ENCODE measurements around the gene SCRT2.

GRCh38 chr20:637559-637958 lies 38.0 kb downstream of the SCRT2 start:
- TF ChIP-seq CTCF (IDR thresholded peaks at IDR 0.05) (no peak), EP300 (IDR thresholded peaks at IDR 0.05) (no peak), POLR2A (IDR thresholded peaks at IDR 0.05; ENCODE audit: low read depth) (no peak)

All from esophagus muscularis mucosa (tissue), 4 donors.